GM18909 (cell line): ENCODE measurements around the gene CSKMT.
"Not testable (repeated sequence)": the region's sequence is repeated elsewhere in the genome, so short reads cannot be mapped to it uniquely, and the experiment has no call there.

Source experiments
- ATAC-seq: cut with Tn5 transposase; IDR thresholded peaks from one replicate; pipeline ENCODE4 v1.9.1; 2021; ENCODE audit warnings: mild to moderate bottlenecking; ENCODE audit not compliant: unreplicated experiment, poor library complexity

CSKMT gene

DNA sequence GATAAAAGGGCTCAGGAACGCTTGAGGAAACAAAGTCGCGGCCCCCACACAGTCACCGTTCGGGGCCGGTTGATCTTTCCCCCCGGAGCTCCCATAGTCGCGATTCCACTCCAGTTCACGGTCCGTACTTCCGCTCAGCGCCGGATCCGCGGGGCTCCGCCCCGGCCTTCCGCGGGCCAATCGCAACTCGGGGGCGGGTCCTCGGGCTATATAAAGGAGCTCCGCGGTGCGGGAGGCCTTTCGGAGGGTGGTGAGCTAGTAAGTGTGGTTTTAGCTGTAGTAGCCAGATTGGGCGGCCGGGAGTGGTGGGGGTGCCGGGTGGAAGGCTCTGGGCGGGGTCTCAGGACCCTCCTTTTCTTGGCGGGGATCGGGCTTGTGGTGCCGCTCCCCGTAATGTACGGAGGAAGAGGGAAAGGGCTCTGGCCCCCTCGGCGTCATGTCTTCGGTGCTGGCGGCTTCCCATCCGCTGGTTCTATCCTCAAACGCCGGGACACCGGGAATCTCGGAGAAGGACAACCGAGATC is at the start of gene CSKMT, which contains the start of gene C11orf98:
TSS of gene CSKMT (plus strand) at position 238 of the 524 bp plus-strand sequence. CDS start 568 bp downstream, outside the sequence.
TSS of gene C11orf98 (minus strand) at position 136 of the 524 bp plus-strand sequence. CDS start at position 95, 41 bp downstream.
- ATAC-seq = peak; percentile 87

DNA sequence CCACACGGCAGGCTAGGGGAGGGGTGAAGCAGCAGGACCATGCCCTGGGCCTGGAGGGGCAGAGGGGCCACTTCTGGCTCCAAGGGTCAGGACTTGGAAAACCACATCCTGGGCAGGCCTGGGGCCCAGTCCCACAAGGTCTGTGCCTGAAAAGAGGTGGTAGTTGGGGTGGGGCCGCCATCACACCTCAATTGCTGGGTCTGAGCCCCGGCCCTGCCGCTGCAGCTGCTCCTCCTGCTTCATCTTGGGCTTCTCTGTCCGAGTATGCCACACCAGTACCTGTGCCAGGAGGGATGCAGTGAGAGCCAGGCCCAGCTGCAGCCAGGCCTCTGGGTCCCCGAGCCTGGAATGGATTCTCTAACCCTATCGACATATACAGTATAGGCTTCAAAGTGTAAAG is 49.6 kb upstream of the CSKMT start:
- ATAC-seq = no peak

DNA sequence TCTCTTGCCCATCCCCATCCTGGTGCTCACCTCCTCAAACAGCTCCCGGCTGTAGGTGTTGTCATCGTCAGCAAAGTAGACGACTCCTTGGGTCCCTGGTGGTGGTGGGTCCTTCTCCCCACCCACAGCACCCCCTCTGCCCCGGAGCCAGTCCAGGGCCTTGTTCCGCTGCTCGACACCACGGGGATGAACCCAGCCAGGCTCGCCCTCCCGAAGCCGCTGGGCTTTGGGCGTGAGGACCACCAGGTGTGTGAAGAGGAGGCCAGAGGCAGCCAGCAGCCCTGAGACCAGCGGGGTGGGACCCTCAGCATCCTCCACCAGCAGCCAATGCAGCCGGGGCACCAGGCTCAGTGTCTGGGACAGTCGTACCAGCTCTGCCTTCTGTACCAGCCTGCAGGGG is 48.2 kb upstream of the CSKMT start:
- ATAC-seq = not testable (repeated sequence)

DNA sequence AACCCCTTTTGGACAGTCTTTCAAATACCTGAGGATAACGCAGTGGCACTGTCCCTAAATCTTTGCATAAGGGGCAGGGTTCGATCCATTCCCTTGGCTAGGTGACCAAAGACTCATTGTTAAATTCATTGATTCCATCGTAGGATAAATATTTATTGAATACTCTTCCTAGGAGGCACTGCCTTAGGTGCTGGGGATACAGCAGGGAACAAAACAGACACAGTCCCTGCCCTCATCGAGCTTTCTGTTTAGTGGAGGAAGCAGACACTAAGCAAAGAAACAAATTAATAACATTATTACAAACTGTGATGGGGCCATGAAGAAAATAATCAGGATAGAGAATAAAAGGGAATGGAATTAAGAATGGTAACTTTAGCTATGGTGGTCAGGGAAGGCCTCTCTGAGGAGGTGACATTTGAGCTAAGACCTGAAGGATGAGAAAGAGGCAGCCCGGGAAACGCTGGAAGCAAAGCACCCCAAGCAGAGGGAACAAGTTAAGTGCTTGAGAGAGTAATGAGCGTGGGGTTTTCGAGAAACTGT is 44.0 kb upstream of the CSKMT start:
- ATAC-seq = no peak

DNA sequence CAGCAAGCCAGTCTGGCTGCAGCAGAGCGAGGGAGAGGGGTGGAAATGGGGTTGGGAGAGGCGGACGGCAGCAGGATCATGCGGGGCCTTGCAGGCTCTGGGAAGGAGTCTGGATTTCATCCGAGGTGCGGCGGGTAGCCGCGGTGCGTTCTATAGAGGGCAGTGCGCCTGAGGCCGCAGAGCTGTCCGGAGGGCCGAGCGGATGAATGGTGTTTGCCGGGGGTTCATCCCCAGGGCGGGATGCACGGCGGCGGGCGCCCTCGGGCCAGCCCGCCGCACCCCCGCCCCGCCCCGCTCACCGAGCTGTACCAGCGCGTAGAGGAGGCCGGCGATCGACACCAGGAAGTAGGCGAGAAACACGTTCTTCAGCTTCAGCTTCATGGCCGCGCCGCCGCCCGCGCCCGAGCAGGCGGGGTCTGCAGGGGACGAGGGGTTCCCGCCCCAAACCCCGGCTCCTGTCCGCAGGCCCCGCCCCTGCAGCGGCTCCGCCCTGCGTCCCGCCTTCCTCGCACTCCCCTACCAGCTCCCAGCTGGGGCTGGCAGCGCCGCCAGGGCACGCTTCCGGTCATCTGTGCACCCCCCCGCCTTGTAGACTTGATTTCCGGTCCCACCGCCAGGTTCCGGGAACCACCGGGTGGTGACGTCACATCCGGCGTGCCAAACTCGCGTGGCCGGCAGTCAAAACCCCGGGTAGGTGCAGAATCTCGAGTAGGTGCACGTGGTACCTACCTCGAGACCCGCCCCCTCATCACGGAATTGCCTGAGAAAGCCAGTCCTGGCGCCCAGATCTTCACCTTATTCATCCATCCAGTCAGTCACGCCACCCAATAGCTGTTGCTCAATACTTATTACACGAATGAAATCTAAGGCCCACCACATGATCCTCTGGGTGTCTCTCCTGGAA is 43.3 kb upstream of the CSKMT start, which contains the start of gene B3GAT3:
TSS of gene B3GAT3 (minus strand) at position 420 of the 904 bp plus-strand sequence. CDS start at position 381, 39 bp downstream.
- peak; percentile 92 for ATAC-seq

GRCh38 chr11:62622476-62623089 is 42.5 kb upstream of the CSKMT start:
- ATAC-seq = no peak

- no peak for ATAC-seq
Measured at GRCh38 chr11:62627713-62628112, 37.4 kb upstream of the CSKMT start.

DNA sequence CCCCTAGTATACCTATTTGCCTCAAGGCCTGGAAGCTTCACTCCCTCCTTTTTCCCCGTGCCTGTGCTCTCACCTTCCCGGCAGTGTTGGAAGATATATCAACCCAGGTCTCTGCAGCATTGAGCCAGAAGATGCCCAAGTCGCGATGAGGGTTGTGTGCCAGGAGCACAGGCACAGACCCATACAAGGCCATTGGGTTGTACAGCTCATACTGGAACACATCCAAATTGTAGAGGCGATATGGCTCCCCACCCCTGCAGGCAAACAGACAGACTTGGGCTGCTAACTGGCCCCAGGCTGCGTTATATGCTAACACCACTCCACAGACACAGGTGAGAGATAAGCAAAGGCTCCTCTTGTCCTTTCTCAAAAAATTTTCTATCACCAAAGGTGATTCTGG is 32.6 kb upstream of the CSKMT start:
- ATAC-seq = no peak

GRCh38 chr11:62644220-62644619 is 20.9 kb upstream of the CSKMT start:
- no peak for ATAC-seq

DNA sequence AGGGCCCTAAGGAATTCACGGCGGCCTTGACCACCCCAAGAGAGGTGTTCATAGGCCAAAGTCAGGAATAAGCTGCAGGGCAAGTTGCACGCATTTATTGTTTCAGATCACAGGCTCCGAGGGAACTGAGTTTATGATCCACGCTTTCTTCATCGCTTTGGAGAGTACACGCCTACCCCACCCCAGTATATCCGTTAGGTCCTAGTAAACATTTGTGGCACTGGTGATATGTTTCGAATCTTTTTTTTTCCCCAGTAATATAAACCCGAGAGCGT is 19.5 kb upstream of the CSKMT start:
- no peak for ATAC-seq

- ATAC-seq = peak; percentile 96
Measured at GRCh38 chr11:62645946-62646824, 18.9 kb upstream of the CSKMT start, which contains the start of gene GANAB. Gene GANAB, minus strand, starts transcription at chr11:62646613. Its CDS starts 14 bp downstream, at chr11:62646599.

- ATAC-seq = no peak
Measured at GRCh38 chr11:62646825-62647608, 18.1 kb upstream of the CSKMT start.

- no peak for ATAC-seq
Measured at GRCh38 chr11:62647609-62648005, 17.5 kb upstream of the CSKMT start.

GRCh38 chr11:62648185-62648966 is 16.7 kb upstream of the CSKMT start:
- no peak for ATAC-seq

GRCh38 chr11:62648967-62649364 is 16.1 kb upstream of the CSKMT start:
- ATAC-seq = no peak

DNA sequence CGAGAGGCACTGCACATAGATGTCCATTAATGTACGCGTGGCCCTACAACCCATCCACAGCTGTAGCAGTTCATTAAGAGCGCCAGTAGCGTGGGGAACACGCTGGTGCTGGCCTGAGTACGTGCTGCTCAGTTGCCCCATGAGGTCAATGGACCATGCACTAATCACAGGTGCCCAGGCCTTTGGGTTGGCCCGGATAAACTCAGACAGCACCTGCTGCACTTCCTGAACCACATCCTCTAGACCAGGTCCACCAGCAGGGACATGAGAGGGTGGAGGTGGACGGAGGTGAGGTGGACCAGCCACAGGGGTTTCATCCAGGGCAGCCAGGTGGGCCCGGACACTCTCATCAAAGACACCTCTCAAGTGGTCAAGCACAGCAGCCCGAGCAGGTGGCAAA is 15.6 kb upstream of the CSKMT start:
- no peak for ATAC-seq

- ATAC-seq = not testable (repeated sequence)
Measured at GRCh38 chr11:62650283-62650682, 14.8 kb upstream of the CSKMT start.
